Adrenal gland (tissue), 12 donors: ENCODE measurements around the gene DLGAP1. TPM values are rescaled to one million over a fixed set of nuclear protein-coding genes. Genes with fewer than 3 reads are reported as not detected.

ENCODE experiments used
- DNase-seq, 7 donors: peaks; one replicate each; pipeline ENCODE4 v3.0.0-alpha.2; 2019 to 2020
- H3K27ac ChIP-seq, 5 donors: fragments of 200-600 bp; sonication (generic) in 4 of 5; 1 replicate in 3 of 5; 2 replicates in 2 of 5; pipeline versions ENCODE4 v1.5.1 to v1.8.0; 2016 to 2020; ENCODE audit warnings: mild to moderate bottlenecking in 1 of 5
- H3K27me3 ChIP-seq: fragments of 200-600 bp; 2 replicates; pipeline ENCODE4 v1.8.0; 2021
- H3K36me3 ChIP-seq, 2 donors: fragments of 200-600 bp; replicated peaks in 1 of 2; 1 replicate in 1 of 2; 2 replicates in 1 of 2; pipeline versions ENCODE4 v1.5.1 to v1.8.0; 2018 to 2022
- H3K4me1 ChIP-seq, 2 donors: fragments of 200-600 bp; replicated peaks in 1 of 2; 1 replicate in 1 of 2; 2 replicates in 1 of 2; pipeline versions ENCODE4 v1.5.1 to v1.8.0; 2018 to 2021
- H3K4me3 ChIP-seq, 4 donors: fragments of 200-600 bp; sonication (generic) in 3 of 4; one replicate each; pipeline ENCODE4 v1.5.1; 2016 to 2018
- H3K9me3 ChIP-seq, 3 donors: fragments of 200-600 bp; sonication (generic) in 1 of 3; replicated peaks in 1 of 3; 1 replicate in 2 of 3; 2 replicates in 1 of 3; pipeline versions ENCODE4 v1.5.1 to v1.8.0; 2016 to 2021
- POLR2A ChIP-seq, 2 donors: fragments of 450-650 bp; IDR thresholded peaks; one replicate each; pipeline ENCODE4 v1.6.1; 2017; ENCODE audit warnings: antibody characterized with exemption in 2 of 2, mild to moderate bottlenecking in 2 of 2, moderate library complexity in 1 of 2
- WGBS, 4 donors: extraction: QIAGEN DNeasy Blood & Tissue Kit in 2 of 4; methylation state at CpG; one replicate each; pipeline versions ENCODE4 v1.1.5 to v1.1.7; 2013 to 2017; 5-methylcytosine and 5-hydroxymethylcytosine counted together
- intact Hi-C, 2 donors: fragments of 100-400 bp; cut with DNase I; formaldehyde crosslinking; loops; one replicate each; pipeline versions ENCODE4 v1.14.1 to v1.15.0; 2022 to 2023
- polyA plus RNA-seq, 3 donors: library from polyadenylated mRNA; stranded (reverse); fragments of 200-250 nt in 2 of 3; fragments of 350-450 nt in 1 of 3; fragmentation: Illumina TruSeq in 1 of 3; extraction: RNeasy Lipid Tissue Mini Kit (QIAGEN cat#74804) in 1 of 3; gene quantifications; one replicate each; pipeline ENCODE4 v1.2.3, GENCODE V29; 2013 to 2014
- total RNA-seq, 9 donors: library from RNA; depleted of rRNA in 4 of 9; stranded (reverse); fragments of >200 nt in 4 of 9; fragments of 120-200 nt in 1 of 9; fragmentation: NEBNext Ultra II Directional in 1 of 9; extraction: Animal tissue kit (Norgen Biotek cat#: 25700) in 1 of 9; gene quantifications; one replicate each; pipeline versions ENCODE4 v1.1.0 to v1.2.4, GENCODE V29; 2013 to 2023
- TF ChIP-seq, protein P1 (sequence below), 6 experiments: fragments of 450-650 bp in 4 of 6; fragments of 200-600 bp in 2 of 6; sonication (generic) in 1 of 6; IDR thresholded peaks; 1 replicate in 5 of 6; 2 replicates in 1 of 6; pipeline versions ENCODE4 v1.5.1 to v1.8.0; 2016 to 2021; ENCODE audit warnings: antibody characterized with exemption in 6 of 6, mild to moderate bottlenecking in 2 of 6, moderate library complexity in 1 of 6
- donor health status: healthy with polysubstance abuse.
- donor health status: Bipolar disorder and iron deficiency.
- donor health status: DM: yes; HTN: yes; CAD: no.
- donor health status: DM: no; HTN: no; CAD: no.
- donor health status: DM: no; HTN: no; CAD: no.
- donor health status: DM: yes; HTN: yes; CAD: no.

Gene DLGAP1
- total and polyA plus RNA-seq, 12 donors: 1.7 to 30.9 (median 12.9) TPM

DNA sequence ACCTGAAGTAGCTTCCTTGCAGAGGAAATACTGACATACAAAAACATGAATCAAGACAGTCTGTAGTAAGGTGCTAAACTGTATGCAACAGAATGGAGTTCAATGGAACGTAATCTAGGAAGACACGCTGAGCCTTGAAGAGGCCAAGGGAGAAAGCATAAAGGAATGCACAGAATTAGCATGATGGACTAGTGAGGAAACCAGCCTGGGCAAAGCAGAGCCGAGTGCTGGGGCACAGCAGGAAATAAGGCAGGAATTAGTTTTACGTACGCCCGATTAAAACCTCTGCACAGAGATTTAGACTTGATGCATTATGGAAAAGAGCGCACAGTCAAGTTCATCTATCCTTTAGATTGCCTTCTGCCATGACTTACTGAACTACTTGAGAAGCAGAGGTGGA lies 200.3 kb downstream of the DLGAP1 start:
- no peaks in the 10 kb centered on the region for H3K36me3 ChIP-seq
- H3K27ac ChIP-seq: no peak overlapping the region
- no peak for DNase-seq
- H3K4me3 ChIP-seq: no peak overlapping the region
- H3K4me1 ChIP-seq: no peaks in the 10 kb centered on the region
- H3K9me3 ChIP-seq: no peaks in the 10 kb centered on the region
- TF ChIP-seq, protein P1, sequence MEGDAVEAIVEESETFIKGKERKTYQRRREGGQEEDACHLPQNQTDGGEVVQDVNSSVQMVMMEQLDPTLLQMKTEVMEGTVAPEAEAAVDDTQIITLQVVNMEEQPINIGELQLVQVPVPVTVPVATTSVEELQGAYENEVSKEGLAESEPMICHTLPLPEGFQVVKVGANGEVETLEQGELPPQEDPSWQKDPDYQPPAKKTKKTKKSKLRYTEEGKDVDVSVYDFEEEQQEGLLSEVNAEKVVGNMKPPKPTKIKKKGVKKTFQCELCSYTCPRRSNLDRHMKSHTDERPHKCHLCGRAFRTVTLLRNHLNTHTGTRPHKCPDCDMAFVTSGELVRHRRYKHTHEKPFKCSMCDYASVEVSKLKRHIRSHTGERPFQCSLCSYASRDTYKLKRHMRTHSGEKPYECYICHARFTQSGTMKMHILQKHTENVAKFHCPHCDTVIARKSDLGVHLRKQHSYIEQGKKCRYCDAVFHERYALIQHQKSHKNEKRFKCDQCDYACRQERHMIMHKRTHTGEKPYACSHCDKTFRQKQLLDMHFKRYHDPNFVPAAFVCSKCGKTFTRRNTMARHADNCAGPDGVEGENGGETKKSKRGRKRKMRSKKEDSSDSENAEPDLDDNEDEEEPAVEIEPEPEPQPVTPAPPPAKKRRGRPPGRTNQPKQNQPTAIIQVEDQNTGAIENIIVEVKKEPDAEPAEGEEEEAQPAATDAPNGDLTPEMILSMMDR (IDR thresholded peaks at IDR 0.05): no peak
- no peak for TF ChIP-seq POLR2A (IDR thresholded peaks at IDR 0.05)
- 69 to 81% (median 73%) methylated on average over 7 of the region's 7 CpGs for WGBS, 4 donors
- intact Hi-C loops: no loop called here
- H3K27me3 ChIP-seq: no peaks in the 10 kb centered on the region

DNA sequence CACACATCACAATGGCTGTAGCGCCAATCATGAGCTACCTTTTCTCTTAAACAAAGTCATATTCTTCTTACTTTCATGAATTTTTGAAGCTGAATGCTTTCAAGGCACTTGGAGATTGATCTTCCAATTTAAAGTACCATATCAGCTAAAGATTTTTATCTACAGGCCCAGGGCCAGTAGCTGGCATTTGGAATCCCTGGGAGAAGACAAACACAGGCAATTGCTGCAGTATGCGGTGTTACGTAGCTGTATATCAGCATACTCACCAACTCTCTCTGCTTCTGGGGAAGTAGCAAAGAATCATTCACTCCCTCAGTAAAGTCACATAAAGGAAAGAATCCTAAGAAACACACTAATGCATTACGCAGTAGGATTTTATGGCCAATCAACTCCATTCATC lies 202.3 kb downstream of the DLGAP1 start:
- TF ChIP-seq, protein P1 (IDR thresholded peaks at IDR 0.05): no peak
- TF ChIP-seq POLR2A (IDR thresholded peaks at IDR 0.05): no peak
- intact Hi-C loops: no loop called here
- no peaks in the 10 kb centered on the region for H3K36me3 ChIP-seq
- H3K9me3 ChIP-seq: no peaks in the 10 kb centered on the region
- no peak overlapping the region for H3K4me3 ChIP-seq
- no peaks in the 10 kb centered on the region for H3K27me3 ChIP-seq
- no peak overlapping the region for H3K27ac ChIP-seq
- WGBS, 4 donors: 80 to 92% (median 87%) methylated on average over 4 of the region's 4 CpGs
- DNase-seq: no peak
- H3K4me1 ChIP-seq: no peaks in the 10 kb centered on the region

DNA sequence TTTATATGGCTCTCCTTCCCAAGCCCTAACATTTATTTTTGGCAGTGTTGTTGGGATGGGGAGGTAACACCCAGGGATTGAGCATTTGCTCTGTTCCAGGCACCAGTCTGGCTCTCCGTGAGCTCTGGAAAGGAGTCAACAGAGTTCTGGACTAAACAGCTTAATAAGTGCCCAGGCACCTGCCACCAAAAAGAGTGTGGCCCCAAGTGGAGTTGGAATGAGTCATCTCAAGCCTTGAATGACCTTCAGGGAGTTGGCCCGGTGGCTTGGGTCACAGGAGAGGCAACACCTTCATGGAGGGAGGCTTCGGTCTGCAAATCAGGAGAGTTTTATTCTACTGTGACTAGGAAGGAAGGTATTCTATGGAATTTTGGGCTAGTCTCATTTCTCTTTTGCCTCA lies 203.2 kb downstream of the DLGAP1 start:
- 69 to 85% (median 73%) methylated on average over 3 of the region's 3 CpGs for WGBS, 4 donors
- intact Hi-C loops: no loop called here
- no peak for TF ChIP-seq POLR2A (IDR thresholded peaks at IDR 0.05)
- TF ChIP-seq, protein P1 (IDR thresholded peaks at IDR 0.05): no peak

DNA sequence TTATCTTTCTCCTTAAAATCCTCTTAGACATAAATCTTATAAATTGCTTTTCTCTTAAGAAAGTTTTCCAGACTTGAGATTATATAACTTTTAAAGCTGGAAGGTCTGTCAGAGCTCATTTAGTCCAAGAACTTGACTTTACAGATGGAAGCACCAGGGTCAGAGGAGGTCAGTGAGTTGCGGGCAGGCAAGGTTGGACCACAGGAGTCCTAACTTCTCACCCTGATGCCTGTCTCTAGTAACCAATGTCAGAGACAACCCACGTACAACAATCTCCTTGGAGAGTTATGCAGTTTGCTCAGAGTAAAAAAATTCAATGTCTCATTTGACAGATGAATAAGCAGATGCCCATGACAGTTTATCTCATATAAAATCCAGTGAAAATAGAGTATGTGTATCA lies 203.9 kb downstream of the DLGAP1 start:
- Histone ChIP-seq H3K4me3 (no peak overlapping the region), H3K4me1 (no peaks in the 10 kb centered on the region), H3K36me3 (no peaks in the 10 kb centered on the region), H3K9me3 (no peaks in the 10 kb centered on the region), H3K27me3 (no peaks in the 10 kb centered on the region), H3K27ac (no peak overlapping the region)
- intact Hi-C loops: no loop called here
- no peak for TF ChIP-seq POLR2A (IDR thresholded peaks at IDR 0.05)
- no peak for DNase-seq
- WGBS, 4 donors: 41 to 50% (median 49%) methylated on average over 2 of the region's 2 CpGs

More for the DNA sequence above, 203.2 kb downstream of the DLGAP1 start:
- no peak overlapping the region for H3K27ac ChIP-seq
- no peak for DNase-seq
- no peaks in the 10 kb centered on the region for H3K36me3 ChIP-seq
- H3K4me3 ChIP-seq: no peak overlapping the region
- H3K27me3 ChIP-seq: no peaks in the 10 kb centered on the region
- H3K9me3 ChIP-seq: no peaks in the 10 kb centered on the region
- no peaks in the 10 kb centered on the region for H3K4me1 ChIP-seq

DNA sequence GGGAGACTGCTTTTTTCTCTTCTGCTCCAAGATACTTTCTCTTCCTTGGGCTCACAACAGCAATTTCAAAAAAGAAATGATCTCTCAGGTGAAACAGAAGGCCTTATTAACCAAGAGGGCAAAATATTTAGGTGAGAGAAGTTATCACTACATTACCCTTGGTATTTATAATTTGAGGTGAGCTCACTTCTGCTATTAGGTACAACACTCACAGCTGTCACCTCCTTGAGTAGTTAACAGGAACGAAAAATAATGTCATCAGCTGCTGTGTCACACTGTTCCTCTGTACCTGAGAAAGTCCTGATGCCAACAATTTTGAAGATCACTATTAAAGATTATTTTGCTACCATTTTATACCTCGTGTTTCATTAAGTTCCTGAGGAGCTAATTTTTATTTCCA lies 205.0 kb downstream of the DLGAP1 start:
- Histone ChIP-seq H3K27me3 (no peaks in the 10 kb centered on the region), H3K9me3 (no peaks in the 10 kb centered on the region), H3K4me1 (no peaks in the 10 kb centered on the region), H3K4me3 (no peak overlapping the region), H3K36me3 (no peaks in the 10 kb centered on the region), H3K27ac (no peak overlapping the region)
- TF ChIP-seq POLR2A (IDR thresholded peaks at IDR 0.05): no peak
- TF ChIP-seq, protein P1 (IDR thresholded peaks at IDR 0.05): no peak
- WGBS, 4 donors: 43 to 62% (median 52%) methylated on average over 2 of the region's 2 CpGs
- DNase-seq: no peak
- intact Hi-C loops: no loop called here
